Measurements from ENCODE around the gene FAM3A. TPM values are rescaled to one million over a fixed set of nuclear protein-coding genes. Genes with fewer than 3 reads are reported as not detected.

The FAM3A gene
- total and polyA plus RNA-seq, 9 of the 15 experiments (the other 6 are each of a cell fraction or from before 2014, with no cell fraction given) = 0.75 to 70.6 (median 27.0) TPM

- TF ChIP-seq MYBL2 (IDR thresholded peaks at IDR 0.05; ENCODE audit: low read depth) (no peak), MYBL2 (CRISPR knock-in tag; IDR thresholded peaks at IDR 0.05; ENCODE audit: borderline replicate concordance) (no peak), NCOA6 (IDR thresholded peaks at IDR 0.05) (no peak), ZNF263 (CRISPR knock-in tag; IDR thresholded peaks at IDR 0.05; ENCODE audit: borderline replicate concordance) (no peak), FOXK2 (conservative IDR thresholded peaks at IDR 0.05 in 1 of 2, IDR thresholded peaks at IDR 0.05 in 1 of 2; ENCODE audit: low read depth in 2 of 2) (peak; percentile 23 to 51; a peak in 1 of 4 replicates), CGGBP1 (CRISPR knock-in tag; IDR thresholded peaks at IDR 0.05) (no peak), USF2 (CRISPR knock-in tag; IDR thresholded peaks at IDR 0.05) (no peak), ZNF740 (CRISPR knock-in tag; IDR thresholded peaks at IDR 0.05) (no peak), ZNF740 (tag; IDR thresholded peaks at IDR 0.05) (no peak), TAL1 (IDR thresholded peaks at IDR 0.05) (peak; percentile 46), TCF3 (CRISPR knock-in tag; IDR thresholded peaks at IDR 0.05) (peak; percentile 40; the same call in 1 of the 2 replicates), SOX6 (IDR thresholded peaks at IDR 0.05) (peak; percentile 60)
These were observed 3.4 kb upstream of the FAM3A start (continued) for GRCh38 chrX:154519389-154519788.
